ENCODE measurements around the gene RPS2.

Gene RPS2

DNA sequence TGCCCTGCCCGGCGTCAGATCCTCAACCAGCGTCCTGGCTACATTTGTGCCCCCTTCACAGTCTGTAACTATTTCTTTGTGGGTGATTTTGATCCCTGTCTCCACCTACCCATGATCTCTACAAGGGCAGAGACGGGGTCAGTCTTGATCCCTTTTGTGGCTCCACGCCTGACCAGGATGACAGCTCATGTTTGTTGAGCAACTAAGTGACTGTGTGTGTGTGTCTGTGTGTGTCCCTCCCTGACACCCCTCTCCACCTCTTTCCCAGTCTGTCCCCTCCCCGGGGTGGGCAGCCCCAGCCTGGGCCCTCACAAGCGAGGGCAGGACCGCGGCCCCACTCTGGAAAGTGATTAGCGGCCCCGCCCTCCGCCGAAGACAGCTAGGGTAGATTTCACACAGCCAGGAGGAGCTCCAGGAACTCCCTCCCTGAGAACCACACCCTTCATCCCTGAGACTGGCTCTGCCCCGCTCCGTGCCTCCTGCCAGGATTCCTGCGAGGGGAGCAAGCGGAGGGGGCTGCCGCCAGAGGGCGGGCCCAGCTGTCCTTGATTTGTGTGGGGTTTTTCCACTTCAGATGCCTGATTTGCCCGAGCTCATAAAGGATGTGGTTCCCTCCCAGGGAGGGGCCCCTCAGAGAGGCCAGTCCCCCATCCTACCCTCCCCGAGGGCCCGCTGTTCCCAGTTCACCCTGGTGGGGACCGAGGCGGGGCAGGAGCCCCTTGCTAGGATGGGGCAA lies 41.2 kb downstream of the RPS2 start (continued):
- no peak for TF ChIP-seq ZNF324 (tag by site-specific recombination; IDR thresholded peaks at IDR 0.05)
- no peak for TF ChIP-seq ZNF426 (tag by site-specific recombination; IDR thresholded peaks at IDR 0.05)
- no peak for TF ChIP-seq MZF1 (tag by site-specific recombination; IDR thresholded peaks at IDR 0.05; ENCODE audit: borderline replicate concordance)
- no peak for TF ChIP-seq ZNF560 (tag by site-specific recombination; IDR thresholded peaks at IDR 0.05; ENCODE audit: borderline replicate concordance)
- TF ChIP-seq ZNF184 (tag by site-specific recombination; IDR thresholded peaks at IDR 0.05): no peak
- TF ChIP-seq ZNF501 (tag by site-specific recombination; IDR thresholded peaks at IDR 0.05): no peak
- TF ChIP-seq, protein P1, sequence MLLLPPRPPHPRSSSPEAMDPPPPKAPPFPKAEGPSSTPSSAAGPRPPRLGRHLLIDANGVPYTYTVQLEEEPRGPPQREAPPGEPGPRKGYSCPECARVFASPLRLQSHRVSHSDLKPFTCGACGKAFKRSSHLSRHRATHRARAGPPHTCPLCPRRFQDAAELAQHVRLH (tag by site-specific recombination; IDR thresholded peaks at IDR 0.05): no peak
- peak; percentile 70; the same call in 1 of the 2 replicates for TF ChIP-seq ZNF692 (tag by site-specific recombination; IDR thresholded peaks at IDR 0.05)
- no peak for TF ChIP-seq PRDM1 (tag by site-specific recombination; IDR thresholded peaks at IDR 0.05)
- peak; percentile 19; the same call in 1 of the 2 replicates for TF ChIP-seq ZBTB44 (tag by site-specific recombination; IDR thresholded peaks at IDR 0.05)
- peak; percentile 74; the same call in 1 of the 2 replicates for TF ChIP-seq ZNF561 (tag by site-specific recombination; IDR thresholded peaks at IDR 0.05; ENCODE audit: borderline replicate concordance)
- TF ChIP-seq RBAK (tag by site-specific recombination; IDR thresholded peaks at IDR 0.05): no peak
- TF ChIP-seq ZNF37A (tag by site-specific recombination; IDR thresholded peaks at IDR 0.05): no peak
- TF ChIP-seq ZFP41 (tag by site-specific recombination; IDR thresholded peaks at IDR 0.05; ENCODE audit: borderline replicate concordance): no peak
- TF ChIP-seq ZNF645 (tag by site-specific recombination; IDR thresholded peaks at IDR 0.05): no peak
- no peak for TF ChIP-seq ZNF529 (tag by site-specific recombination; IDR thresholded peaks at IDR 0.05; ENCODE audit: insufficient replicate concordance)
- peak; percentile 68 for TF ChIP-seq KLF10 (tag by site-specific recombination; IDR thresholded peaks at IDR 0.05)

DNA sequence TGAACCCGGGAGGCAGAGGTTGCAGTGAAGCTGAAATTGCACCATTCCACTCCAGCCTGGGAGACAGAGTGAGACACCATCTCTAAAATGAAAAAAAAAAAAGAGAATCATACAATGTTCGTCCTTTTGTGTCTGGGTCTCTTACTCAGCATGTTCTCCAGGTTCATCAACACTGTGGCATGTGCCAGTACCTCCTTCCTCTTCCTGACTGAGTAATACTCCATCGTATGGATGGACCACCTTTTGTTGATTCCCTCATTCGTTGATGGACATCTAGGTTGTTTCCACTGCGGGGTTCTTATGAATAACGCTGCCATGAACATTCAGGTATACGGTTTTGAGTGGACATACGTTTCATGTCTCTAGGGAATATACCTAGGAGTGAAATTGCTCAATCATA lies 42.3 kb downstream of the RPS2 start:
- H3K36me3 ChIP-seq (ENCODE audit: control insufficient read depth in 2 of 2, insufficient read depth in 1 of 2, low read length in 2 of 2): no peaks in the 10 kb centered on the region
- TF ChIP-seq HIC1 (tag by site-specific recombination; IDR thresholded peaks at IDR 0.05): no peak
- 0 out of 2 replicates have a peak, but pooled peaks have one; percentile 0 for TF ChIP-seq TRIM28 (IDR thresholded peaks at IDR 0.05; ENCODE audit: borderline replicate concordance, low read length)
- TF ChIP-seq ZNF146 (tag by site-specific recombination; IDR thresholded peaks at IDR 0.05): peak; percentile 92
- no peak overlapping the region for H3K4me3 ChIP-seq (ENCODE audit: low read depth, low read length)
- POLR2A ChIA-PET: interaction anchor here (0.6 kb wide), 1 partner anchor 100 kb away, joined by 3 read pairs; no protein-coding TSS in a partner anchor
- no peak overlapping the region for H3K27ac ChIP-seq (ENCODE audit: extremely low read depth, low read depth, low read length)
- no peaks in the 10 kb centered on the region for H3K9me3 ChIP-seq (ENCODE audit: control insufficient read depth, insufficient read depth, low read depth, low read length)
- H3K4me1 ChIP-seq (ENCODE audit: control insufficient read depth, insufficient read depth, low read length): no peaks in the 10 kb centered on the region; the same call in 1 of the 2 replicates
- CTCF ChIA-PET: interaction anchor here (0.7 to 1.7 kb wide), 3 partner anchors 14 to 221 kb away, joined by 3 to 6 read pairs (median 4); no protein-coding TSS in a partner anchor
